ENCODE data around the gene ZNF467.

ZNF467 gene

GRCh38 chr7:149727899-149728476 lies 45.4 kb downstream of the ZNF467 start:
- no peak for DNase-seq (ENCODE audit: low read depth in 2 of 2)

- no peak for DNase-seq (ENCODE audit: low read depth in 2 of 2)
Observed at GRCh38 chr7:149727053-149727898, 46.1 kb downstream of the ZNF467 start.

- no peak for DNase-seq (ENCODE audit: low read depth in 2 of 2)
Observed at GRCh38 chr7:149725916-149726315, 47.5 kb downstream of the ZNF467 start.

DNA sequence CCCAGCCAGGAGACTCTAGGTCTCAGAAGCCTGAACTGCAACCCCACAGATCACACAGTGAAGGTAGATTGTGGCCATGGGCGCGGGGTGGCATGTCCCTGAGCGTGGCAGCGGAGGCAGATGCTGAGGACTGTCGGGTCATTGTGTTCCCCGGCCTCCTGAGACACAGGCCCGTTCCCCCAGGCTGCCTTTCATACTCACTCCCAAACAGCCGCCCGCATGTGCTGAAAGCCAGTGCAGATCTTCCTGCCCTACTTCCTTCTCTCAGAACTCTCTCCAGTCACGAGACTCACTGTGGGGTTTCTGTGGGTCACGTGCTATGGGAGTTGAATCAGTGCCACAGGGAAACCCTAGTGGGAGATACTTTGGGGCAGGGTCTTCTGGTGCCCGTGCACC lies 48.0 kb downstream of the ZNF467 start:
- no peak for DNase-seq (ENCODE audit: low read depth in 2 of 2)

GRCh38 chr7:149724661-149725425 lies 48.5 kb downstream of the ZNF467 start:
- DNase-seq (ENCODE audit: low read depth in 2 of 2): no peak

GRCh38 chr7:149723795-149724495 lies 49.4 kb downstream of the ZNF467 start:
- DNase-seq (ENCODE audit: low read depth in 2 of 2): no peak

- no peak for DNase-seq (ENCODE audit: low read depth in 2 of 2)
Observed at GRCh38 chr7:149723082-149723767, 50.2 kb downstream of the ZNF467 start.

- no peak for DNase-seq (ENCODE audit: low read depth in 2 of 2)
Observed at GRCh38 chr7:149722356-149722957, 50.9 kb downstream of the ZNF467 start.

DNA sequence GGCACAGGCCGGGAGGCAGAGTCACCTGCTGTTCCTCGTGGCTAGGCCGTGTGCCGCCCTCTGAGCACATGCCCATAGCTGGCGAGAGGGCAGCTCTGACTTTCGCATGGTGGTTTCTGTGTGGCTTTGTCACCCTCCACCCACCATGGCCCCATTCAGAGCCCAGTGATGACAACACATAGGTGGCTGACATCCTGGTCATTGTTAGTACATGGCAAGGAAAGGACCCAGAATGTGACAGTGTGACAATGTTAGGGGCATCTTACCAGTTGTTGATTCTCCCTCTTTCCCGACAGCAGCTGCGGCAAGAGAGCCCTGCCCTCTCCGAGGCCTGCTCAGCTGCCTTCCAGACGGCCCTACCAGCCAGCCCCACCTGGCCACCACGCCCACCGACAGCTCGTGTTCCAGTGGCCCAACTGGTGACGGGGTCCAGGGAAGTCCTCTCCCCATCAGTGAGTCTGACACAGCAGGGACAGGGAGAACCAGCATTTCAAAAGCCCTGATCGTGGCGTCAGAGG lies 52.2 kb downstream of the ZNF467 start:
- DNase-seq (ENCODE audit: low read depth in 2 of 2): no peak

DNA sequence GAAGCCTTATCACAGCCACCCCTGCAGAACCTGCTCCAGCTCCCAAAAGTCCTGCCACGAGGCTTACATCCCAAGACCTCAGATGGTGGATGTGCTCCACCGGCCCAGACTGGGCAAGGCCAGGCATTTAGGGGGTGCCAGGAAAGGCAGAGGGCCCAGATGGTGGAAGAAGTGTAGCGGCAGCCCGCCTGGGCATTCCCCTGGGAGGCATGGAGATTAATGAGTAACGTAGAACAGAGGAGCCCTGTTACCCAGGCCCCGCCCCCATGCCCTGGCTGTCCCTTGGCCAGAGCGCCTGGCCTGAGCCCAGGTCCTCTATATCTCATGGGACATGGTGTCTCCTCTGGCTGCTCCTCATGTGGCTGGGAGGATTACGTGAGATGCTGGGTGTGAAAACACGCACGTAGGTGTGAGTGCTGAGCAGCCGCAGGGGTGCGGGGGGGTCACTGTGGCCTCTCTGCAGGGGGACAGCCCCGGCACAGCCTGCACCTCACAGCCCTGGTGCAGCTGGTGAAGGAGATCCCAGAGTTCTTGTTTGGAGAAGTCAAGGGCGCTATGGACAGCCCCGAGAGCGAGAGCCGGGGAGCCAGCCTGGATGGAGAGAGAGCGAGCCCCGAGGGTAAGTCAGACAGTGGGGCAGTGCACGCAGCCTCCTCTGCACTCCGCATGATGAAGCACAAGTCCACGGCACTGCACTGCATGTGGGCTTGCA lies 52.9 kb downstream of the ZNF467 start:
- no peak for DNase-seq (ENCODE audit: low read depth in 2 of 2)

- no peak for DNase-seq (ENCODE audit: low read depth in 2 of 2)
Observed at GRCh38 chr7:149719912-149720335, 53.5 kb downstream of the ZNF467 start.

GRCh38 chr7:149719050-149719899 lies 54.1 kb downstream of the ZNF467 start:
- DNase-seq (ENCODE audit: low read depth in 2 of 2): no peak

DNA sequence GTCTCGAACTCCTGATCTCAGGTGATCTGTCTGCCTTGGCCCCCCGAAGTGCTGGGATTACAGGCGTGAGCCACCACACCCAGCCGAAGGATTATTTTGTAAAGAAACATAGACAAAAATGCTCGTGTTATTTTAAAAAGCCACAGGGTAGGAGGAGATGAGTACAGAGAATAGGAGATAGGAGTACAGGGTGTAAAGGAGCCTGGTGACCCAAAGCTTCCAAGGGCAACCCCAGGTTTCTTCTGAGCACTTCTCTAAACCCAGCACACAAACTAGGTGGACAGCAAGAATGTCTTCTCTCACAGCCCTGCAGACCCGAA lies 54.7 kb downstream of the ZNF467 start:
- DNase-seq (ENCODE audit: low read depth in 2 of 2): no peak

DNA sequence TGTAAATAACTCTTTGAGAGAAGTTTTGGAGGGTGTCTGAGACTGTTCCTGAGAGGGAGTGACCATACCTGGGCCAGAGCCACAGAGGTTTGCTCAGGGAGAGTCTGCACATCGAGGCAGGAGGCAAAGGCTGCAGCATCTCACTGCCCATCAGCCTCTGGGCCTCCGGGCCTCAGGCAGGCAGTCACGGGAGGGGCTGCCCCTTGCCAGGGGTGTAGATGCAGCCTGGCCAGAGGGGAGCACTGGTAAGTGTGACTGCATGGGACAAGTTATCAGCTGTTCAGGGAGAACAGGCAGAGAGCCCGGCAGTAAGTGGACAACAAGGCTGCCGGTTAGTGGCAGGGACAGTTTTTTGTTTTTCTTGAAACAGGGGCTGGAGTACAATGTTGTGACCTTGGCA lies 55.9 kb downstream of the ZNF467 start:
- DNase-seq (ENCODE audit: low read depth in 2 of 2): no peak

DNA sequence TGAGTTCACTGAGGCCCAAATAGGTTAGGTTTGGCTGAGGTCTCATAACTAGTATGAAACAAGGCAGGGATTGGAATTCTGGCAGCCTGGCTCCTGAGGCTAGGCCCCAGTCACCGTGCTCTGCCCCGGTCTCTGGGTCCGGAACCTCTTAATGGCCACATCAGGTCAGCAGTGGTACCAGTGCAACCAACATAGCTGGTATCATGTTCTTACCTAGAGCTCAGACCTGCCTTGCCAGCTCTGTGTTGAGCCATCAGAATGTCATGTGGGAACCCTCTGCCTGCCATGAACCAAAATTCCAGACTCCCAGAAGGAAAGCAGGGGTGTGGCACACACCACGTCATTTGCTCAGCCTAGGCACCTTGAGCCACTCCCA lies 56.5 kb downstream of the ZNF467 start:
- DNase-seq (ENCODE audit: low read depth in 2 of 2): no peak

DNA sequence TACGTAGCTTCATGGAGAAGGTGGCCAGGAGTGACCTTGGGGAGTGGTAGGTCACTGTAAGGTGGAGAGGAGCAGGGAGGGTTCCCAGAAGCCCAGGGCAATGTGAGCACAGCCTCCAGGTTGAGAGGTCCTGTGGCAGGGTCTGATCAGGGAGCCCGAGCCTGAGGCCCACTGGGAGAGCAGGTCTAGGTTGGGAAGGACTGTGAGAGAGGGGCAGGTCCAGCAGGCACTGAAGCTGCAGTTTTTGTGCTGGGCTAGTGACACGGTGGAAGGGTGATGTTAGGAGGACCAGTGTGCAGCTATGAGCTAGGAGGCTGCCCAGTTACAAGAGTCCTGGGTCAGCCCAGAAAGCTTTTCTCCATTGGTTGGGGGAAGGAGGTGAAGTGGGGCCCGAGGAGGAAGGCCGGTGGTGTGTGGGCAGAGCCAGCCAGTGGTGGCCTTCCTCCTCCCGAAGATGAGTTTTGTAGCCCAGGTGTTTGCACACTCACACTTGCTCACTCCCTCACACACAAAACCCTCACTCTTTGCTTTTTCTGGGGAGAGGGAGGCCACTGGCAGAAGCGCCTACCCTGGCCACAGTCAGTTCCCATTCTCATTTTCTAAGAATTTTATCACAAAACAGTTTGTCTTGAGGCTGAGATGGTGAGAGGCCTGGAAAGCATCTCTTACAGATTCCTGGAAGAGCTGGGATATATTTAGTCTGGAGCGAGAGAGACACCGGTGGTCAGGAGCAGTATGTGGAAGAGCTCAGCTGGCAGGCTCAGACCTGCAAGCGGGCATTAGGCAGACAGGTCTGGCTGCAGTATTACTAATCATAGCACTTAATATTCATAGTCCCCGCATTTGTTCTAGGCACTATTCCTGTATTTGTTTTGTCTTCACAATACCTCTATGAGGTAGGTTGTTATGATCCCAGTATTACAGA lies 57.1 kb downstream of the ZNF467 start:
- no peak for DNase-seq (ENCODE audit: low read depth in 2 of 2)

GRCh38 chr7:149715476-149715875 lies 57.9 kb downstream of the ZNF467 start:
- no peak for DNase-seq (ENCODE audit: low read depth in 2 of 2)

DNA sequence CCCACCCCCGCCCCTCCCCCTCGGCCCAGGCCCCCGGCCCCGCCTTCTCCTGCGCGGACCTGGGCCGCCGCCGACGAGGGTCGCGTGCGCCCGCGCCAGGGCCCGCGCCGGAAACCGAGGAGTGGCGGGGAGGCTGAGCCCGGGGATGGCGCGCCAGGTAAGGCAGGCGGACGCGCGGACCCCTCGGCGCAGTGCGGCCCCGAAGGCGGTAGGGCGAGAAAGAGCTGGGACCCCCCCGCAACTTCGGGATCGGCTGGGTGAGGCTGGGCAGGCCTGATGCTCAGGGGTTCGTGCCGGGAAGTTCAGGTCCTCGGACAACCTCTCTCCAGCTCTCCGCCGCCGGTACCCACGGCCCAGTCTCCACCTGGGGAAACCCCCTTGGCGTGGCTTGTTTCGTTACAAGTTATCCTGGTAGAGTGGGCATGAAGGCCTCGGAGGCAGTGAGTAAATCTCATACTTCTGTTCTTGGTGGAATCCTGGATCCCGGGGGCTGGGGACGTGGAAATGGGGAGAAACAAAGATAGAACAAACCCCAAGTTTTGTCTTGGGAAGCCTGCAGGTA lies 58.4 kb downstream of the ZNF467 start:
- DNase-seq (ENCODE audit: low read depth in 2 of 2): no peak

Data from stimulated activated CD4-positive, alpha-beta T cell treated with anti-CD3 and anti-CD28 coated beads, Interleukin-4, amount 100 ng/mL, for 48 hours (primary cell).